NT2/D1 (cell line): Measurements from ENCODE around the gene EMILIN2.
"Not testable (repeated sequence)": the region's sequence is repeated elsewhere in the genome, so short reads cannot be mapped to it uniquely, and the experiment has no call there.

ENCODE experiments used
- DNase-seq: peaks from one replicate; pipeline ENCODE4 v3.0.0-alpha.2; 2011; ENCODE audit warnings: low read depth, low spot score
- H3K27me3 ChIP-seq: 2 replicates; pipeline ENCODE4 v1.6.0; 2011; ENCODE audit warnings: mild to moderate bottlenecking; ENCODE audit not compliant: insufficient read length, insufficient read depth
- H3K36me3 ChIP-seq: 2 replicates; pipeline ENCODE4 v1.6.1; 2011; ENCODE audit warnings: mild to moderate bottlenecking, low read length, mixed read lengths; ENCODE audit not compliant: insufficient read depth, insufficient read length
- H3K4me1 ChIP-seq: 2 replicates; pipeline ENCODE4 v1.5.1; 2011; ENCODE audit not compliant: insufficient read depth, insufficient read length
- H3K4me3 ChIP-seq: 2 replicates; pipeline ENCODE4 v1.5.1; 2011; ENCODE audit warnings: low read depth; ENCODE audit not compliant: insufficient read length
- H3K9ac ChIP-seq: 2 replicates; pipeline ENCODE4 v1.6.0; 2011; ENCODE audit warnings: low read depth; ENCODE audit not compliant: insufficient read length
- H3K9me3 ChIP-seq: 2 replicates; pipeline ENCODE4 v1.5.1; 2011; ENCODE audit warnings: mild to moderate bottlenecking, low read length; ENCODE audit not compliant: insufficient read depth
- SUZ12 ChIP-seq: IDR thresholded peaks from 2 replicates; pipeline ENCODE4 v1.6.1; 2011; ENCODE audit not compliant: insufficient read length, insufficient read depth; ENCODE audit errors: extremely low read depth
- YY1 ChIP-seq: IDR thresholded peaks from 2 replicates; pipeline ENCODE4 v1.6.1; 2011; ENCODE audit not compliant: insufficient read length, insufficient read depth
- ZNF274 ChIP-seq: IDR thresholded peaks from 2 replicates; pipeline ENCODE4 v1.6.1; 2011; ENCODE audit warnings: mild to moderate bottlenecking, low read depth, low read length

EMILIN2 gene

DNA sequence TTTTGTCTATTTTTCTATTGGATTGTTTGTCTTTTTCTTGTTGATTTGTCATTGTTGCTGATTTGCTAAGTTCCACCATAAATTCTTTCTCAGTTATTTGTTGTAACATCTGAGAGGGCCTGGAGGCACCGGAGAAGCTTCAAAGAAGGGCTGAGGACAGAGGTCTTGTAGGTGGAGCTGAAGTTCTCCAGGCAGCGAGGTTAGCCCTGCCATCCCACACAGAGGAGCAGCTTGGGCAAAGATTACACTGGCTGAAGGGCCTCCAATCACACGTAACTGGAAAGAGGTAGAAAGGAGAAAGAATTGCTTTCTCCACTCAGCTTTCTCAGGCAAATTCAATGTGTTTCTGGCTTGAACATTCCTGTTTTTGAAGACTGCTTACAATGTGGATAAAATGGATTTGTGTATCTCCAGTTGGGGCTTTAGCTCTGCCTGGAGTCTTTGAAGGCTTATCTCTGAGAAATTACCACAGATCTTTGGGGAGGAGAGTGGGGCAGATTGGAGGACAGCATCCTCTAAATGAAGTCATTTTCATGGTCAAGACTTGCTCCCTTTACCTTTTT is 21.1 kb upstream of the EMILIN2 start:
- Histone ChIP-seq H3K9ac (no peak overlapping the region), H3K4me3 (no peak overlapping the region), H3K27me3 (no peaks in the 10 kb centered on the region), H3K36me3 (no peaks in the 10 kb centered on the region), H3K4me1 (no peaks in the 10 kb centered on the region), H3K9me3 (no peaks in the 10 kb centered on the region)
- TF ChIP-seq SUZ12 (no peak), YY1 (no peak), ZNF274 (no peak)
- no peak for DNase-seq

DNA sequence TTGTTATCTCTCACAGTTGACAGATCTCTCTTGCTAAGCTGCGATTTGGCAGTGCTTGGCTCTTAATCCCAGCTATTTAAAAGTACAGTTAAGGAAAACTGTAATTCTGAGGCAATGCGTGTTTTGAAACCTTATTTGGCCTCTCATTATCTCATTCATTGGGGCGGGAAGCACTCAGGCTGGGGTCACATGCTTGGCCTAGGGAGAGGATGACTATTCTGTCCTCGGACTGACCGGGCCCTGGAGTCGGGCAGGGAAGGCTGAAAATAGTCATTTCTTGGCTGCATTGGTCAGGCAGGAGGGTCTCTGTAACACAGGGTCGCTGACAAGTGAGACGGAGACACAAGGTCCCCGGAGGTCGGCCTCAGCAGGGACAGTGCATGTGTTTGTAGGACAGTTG is 20.2 kb upstream of the EMILIN2 start:
- Histone ChIP-seq H3K9ac (no peak overlapping the region), H3K36me3 (no peaks in the 10 kb centered on the region), H3K9me3 (no peaks in the 10 kb centered on the region), H3K4me1 (no peaks in the 10 kb centered on the region), H3K4me3 (no peak overlapping the region), H3K27me3 (no peaks in the 10 kb centered on the region)
- no peak for TF ChIP-seq YY1
- no peak for TF ChIP-seq SUZ12
- no peak for TF ChIP-seq ZNF274
- no peak for DNase-seq

DNA sequence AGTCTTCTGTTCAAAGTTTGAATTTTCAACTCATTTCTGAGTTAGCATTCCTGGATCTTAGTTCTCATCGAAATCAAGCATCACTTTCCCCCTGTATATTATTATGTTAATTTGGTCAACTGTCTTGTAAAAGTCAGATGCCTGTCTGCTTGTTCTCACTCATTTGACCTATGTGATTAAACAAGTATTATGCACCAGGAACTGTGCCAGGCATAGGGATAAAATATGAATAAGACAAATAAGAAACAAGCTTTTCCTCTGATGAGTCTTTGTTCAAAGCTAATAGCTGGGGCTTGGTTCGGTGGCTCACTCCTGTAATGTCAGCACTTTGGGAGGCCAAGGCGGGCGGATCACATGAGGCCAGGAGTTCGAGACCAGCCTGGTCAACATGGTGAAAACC is 19.7 kb upstream of the EMILIN2 start:
- H3K4me1 ChIP-seq, result no peaks in the 10 kb centered on the region
- H3K27me3 ChIP-seq, result no peaks in the 10 kb centered on the region
- TF ChIP-seq ZNF274 (no peak), SUZ12 (no peak), YY1 (no peak)
- H3K4me3 ChIP-seq, result no peak overlapping the region
- no peak for DNase-seq
- H3K36me3 ChIP-seq, result no peaks in the 10 kb centered on the region
- H3K9me3 ChIP-seq, result no peaks in the 10 kb centered on the region
- no peak overlapping the region for H3K9ac ChIP-seq

DNA sequence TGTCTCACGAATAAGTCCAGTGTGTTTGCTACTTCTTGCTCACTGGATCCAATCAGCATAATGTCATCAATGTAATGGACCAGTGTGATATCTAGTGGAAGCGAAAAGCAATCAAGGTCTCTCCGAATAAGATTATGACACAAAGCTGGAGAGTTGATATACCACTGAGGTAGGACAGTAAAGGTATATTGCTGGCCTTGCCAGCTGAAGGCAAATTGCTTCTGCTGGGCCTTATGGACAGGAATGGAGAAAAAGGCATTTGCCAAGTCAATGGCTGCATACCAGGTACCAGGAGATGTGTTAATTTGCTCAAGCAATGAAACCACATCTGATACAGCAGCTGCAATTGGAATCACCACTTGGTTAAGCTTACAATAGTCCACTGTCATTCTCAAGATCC is 10.7 kb upstream of the EMILIN2 start:
- DNase-seq, H3K4me3 ChIP-seq, H3K4me1 ChIP-seq, H3K9ac ChIP-seq, H3K36me3 ChIP-seq, H3K27me3 ChIP-seq: not testable (repeated sequence)
- H3K9me3 ChIP-seq, result peaks cover 13% of the 10 kb centered on the region; the same call in 1 of the 2 replicates

DNA sequence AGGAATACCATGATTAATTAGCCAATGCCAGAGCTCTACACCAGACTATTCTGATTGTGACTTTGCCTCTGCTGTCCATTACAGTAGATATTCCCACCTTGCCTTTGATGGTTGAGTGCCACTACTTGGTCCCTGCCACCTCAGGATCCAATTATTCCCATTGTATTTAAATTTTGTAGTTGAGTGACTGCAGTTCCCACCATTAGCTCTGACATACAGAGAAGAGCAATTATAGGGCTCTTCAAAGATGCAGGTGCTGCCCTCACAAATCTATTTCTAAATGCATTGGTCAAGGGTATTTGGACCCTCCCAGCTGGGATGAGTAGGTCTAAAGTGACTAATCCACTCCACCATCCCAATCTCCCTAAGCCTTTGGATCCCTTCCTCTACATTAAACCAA is 9.5 kb upstream of the EMILIN2 start:
- H3K27me3 ChIP-seq, H3K9ac ChIP-seq, DNase-seq, H3K4me1 ChIP-seq, H3K36me3 ChIP-seq, H3K4me3 ChIP-seq: not testable (repeated sequence)
- H3K9me3 ChIP-seq, result peaks cover 13% of the 10 kb centered on the region; the same call in 1 of the 2 replicates

DNA sequence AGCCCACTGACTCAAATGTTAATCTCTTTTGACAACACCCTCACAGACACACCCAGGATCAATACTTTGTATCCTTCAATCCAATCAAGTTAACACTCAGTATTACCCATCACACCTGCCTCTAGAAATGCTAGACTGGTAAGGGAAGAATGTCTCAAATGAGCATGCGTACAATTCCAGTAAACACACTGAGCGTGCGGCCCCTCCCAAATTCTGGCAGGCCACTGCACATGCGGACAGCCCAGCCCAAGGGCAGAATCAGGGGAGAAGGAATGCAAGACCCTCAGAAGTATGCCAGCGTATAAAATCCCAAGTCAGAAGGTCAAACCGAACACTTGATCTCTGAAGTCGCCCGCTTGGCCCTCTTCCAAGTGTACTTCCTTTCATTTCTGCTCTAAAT is 7.6 kb upstream of the EMILIN2 start:
- H3K4me3 ChIP-seq, result no peak overlapping the region
- DNase-seq, result no peak
- no peaks in the 10 kb centered on the region for H3K36me3 ChIP-seq
- TF ChIP-seq YY1, result no peak
- TF ChIP-seq ZNF274, result no peak
- no peak for TF ChIP-seq SUZ12
- no peaks in the 10 kb centered on the region for H3K27me3 ChIP-seq
- peaks cover 13% of the 10 kb centered on the region; the same call in 1 of the 2 replicates for H3K9me3 ChIP-seq
- no peak overlapping the region for H3K9ac ChIP-seq
- H3K4me1 ChIP-seq, result no peaks in the 10 kb centered on the region

DNA sequence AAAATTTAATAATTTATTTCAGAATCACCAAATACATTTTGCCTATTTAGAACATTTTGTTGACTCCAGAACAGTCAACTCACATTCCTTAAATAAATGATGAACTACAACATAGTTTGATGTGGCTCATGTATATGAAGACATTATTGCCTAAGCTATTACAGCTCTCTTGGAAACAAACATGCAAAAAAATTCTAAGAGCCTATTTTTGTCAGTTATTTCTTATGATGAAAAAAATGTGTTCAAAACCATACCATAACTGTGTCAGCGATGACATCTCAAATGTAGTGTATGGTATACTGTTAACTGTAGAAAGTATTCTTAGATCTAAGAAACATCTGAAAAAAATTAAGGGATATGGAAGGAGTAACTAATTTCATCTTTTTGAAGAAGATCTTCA is 6.3 kb upstream of the EMILIN2 start:
- no peaks in the 10 kb centered on the region for H3K27me3 ChIP-seq
- DNase-seq, result no peak
- H3K9me3 ChIP-seq, result peaks cover 13% of the 10 kb centered on the region; the same call in 1 of the 2 replicates
- no peak for TF ChIP-seq ZNF274
- TF ChIP-seq SUZ12, result no peak
- H3K4me1 ChIP-seq, result no peaks in the 10 kb centered on the region
- H3K9ac ChIP-seq, result no peak overlapping the region
- no peak overlapping the region for H3K4me3 ChIP-seq
- no peaks in the 10 kb centered on the region for H3K36me3 ChIP-seq

DNA sequence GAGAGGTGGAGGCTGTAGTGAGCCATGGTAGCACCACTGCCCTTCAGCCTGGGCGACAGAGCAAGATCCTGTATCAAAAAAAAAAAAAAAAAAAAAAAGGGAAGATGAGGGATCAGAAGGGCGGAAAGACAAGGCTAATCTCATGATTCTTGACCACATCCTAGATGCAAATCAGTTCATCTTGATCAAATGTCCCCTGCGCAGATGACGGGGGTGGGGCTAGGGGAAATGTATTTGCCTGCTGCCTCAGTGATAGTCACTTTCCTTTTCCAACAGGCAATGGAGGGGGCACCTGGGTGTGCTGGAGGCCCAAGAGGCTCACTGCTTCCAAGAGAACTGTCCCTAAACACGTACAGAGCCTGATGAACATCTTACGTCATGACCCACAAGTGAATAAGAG is 3.7 kb upstream of the EMILIN2 start:
- H3K9ac ChIP-seq, result no peak overlapping the region
- DNase-seq, result no peak
- H3K36me3 ChIP-seq, result no peaks in the 10 kb centered on the region
- no peak overlapping the region for H3K4me3 ChIP-seq
- TF ChIP-seq YY1, result no peak
- no peak for TF ChIP-seq SUZ12
- TF ChIP-seq ZNF274, result no peak
- H3K4me1 ChIP-seq, result no peaks in the 10 kb centered on the region
- no peaks in the 10 kb centered on the region for H3K27me3 ChIP-seq
- 0 out of 2 replicates have a peak, but pooled peaks cover under 1% of the 10 kb centered on the region for H3K9me3 ChIP-seq
